ENCODE measurements around the gene BATF.
"Not testable (repeated sequence)": the region's sequence is repeated elsewhere in the genome, so short reads cannot be mapped to it uniquely, and the experiment has no call there.

Gene BATF, protein sequence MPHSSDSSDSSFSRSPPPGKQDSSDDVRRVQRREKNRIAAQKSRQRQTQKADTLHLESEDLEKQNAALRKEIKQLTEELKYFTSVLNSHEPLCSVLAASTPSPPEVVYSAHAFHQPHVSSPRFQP

DNA sequence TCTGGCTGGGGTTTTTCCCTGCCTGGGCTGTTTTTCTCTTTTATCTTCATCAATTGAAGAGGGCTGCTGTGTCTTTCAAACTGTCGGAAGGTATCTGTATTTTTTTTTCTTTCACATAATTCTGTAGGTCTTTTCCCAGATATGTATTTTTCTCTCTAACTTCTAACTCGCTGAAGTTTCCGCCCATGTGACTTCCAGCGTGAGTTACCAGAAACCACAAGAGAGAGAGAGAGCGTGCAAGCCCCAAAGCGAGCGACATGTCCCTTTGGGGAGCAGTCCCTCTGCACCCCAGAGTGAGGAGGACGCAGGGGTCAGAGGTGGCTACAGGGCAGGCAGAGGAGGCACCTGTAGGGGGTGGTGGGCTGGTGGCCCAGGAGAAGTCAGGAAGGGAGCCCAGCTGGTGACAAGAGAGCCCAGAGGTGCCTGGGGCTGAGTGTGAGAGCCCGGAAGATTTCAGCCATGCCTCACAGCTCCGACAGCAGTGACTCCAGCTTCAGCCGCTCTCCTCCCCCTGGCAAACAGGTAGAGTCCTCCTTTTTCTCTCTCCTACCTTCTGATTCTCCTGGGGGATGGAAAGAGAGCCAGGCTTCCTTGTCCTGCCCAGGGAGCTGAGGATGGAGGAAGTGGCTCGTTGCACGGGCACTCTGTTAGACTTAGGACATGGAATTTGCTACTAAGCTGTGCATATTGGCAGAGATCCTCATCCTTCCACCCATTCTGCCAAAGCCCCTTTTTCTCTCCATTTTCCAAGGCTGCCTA is at the start of gene BATF:
Gene BATF, plus strand, starts transcription at position 246 of the 759 bp plus-strand sequence. Its CDS starts 214 bp downstream, at position 460.
- peak; percentile 66 for DNase-seq

GRCh38 chr14:75474127-75474526 is 48.1 kb upstream of the BATF start:
- not testable (repeated sequence) for DNase-seq

GRCh38 chr14:75476274-75476995 is 45.8 kb upstream of the BATF start:
- DNase-seq, result no peak

- DNase-seq, result no peak
Measured at GRCh38 chr14:75477881-75478280, 44.4 kb upstream of the BATF start.

- DNase-seq, result no peak
Measured at GRCh38 chr14:75479770-75480600, 42.3 kb upstream of the BATF start.

DNA sequence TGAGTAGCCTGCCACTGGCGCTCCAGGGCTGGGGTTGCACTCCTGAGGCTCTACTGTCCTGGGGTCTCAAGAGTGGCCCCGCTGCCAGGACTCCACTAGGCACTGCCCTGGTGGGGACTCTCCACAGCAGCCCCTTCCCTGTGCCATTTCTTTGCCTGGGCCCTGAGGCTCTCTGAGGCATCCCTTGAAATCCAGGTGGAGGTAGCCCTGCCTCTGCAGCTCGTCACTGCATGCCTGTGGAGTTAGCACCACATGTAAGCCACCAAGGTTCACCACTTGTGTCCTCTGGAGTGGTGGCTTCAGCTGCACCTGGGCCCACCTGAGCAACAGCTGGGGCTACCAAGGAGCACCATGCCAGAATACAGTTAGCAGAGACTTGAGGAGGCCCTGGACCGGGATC is 39.9 kb upstream of the BATF start:
- no peak for DNase-seq

DNA sequence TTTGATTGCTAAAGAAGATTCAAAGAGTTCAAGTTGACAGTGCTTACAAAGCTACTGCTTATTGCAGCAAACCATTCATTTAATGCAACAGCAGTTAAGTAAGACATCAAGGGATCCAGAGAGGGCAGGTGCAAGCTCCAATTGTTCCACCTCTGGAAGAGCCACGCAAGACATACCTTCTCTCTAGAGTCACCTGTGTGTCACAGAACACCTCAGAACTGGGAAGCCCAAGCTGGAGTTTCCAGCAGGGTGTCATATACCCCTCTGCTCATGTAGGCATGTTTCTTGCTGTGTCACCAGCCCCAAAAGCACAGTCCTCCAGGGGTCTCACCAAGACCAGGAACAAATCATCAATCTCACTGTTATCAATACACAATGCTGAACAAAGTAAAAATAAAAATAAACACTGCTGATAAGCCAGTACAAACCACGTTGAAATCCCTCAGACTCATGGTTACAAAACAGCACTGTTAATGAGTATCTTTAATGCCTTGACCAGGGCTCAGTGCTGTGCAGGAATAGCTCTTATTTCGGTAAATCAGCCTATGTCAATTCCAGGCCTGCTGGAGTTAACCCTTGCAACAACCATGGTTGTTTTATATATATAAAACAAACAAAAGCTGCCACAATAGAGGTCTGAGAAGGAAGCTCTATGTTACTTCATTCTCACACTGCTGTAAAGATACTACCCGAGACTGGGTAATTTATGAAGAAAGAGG is 37.4 kb upstream of the BATF start:
- no peak for DNase-seq

GRCh38 chr14:75486318-75486717 is 36.0 kb upstream of the BATF start:
- no peak for DNase-seq

- no peak for DNase-seq
Measured at GRCh38 chr14:75487155-75487671, 35.1 kb upstream of the BATF start.

DNA sequence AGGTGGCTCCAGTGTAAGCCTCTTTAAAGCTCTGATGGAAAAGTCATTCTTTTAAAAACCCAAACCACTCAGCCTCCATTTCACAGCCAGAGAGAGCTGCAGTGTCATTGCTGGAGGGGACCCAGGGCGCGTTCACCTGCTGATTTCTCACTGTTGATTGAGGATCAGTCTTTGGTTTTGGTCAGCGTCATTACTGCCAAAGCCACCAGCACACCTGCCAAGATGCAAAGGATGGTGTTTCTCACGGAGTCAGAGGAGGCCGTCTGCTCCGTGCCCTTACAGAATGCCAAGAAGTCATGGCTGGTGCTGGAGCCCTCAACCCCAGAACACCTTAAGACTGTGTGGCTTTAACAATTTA is 32.8 kb upstream of the BATF start:
- DNase-seq, result no peak

- no peak for DNase-seq
Measured at GRCh38 chr14:75491376-75491978, 30.8 kb upstream of the BATF start.

GRCh38 chr14:75492832-75493591 is 29.3 kb upstream of the BATF start:
- no peak for DNase-seq

DNA sequence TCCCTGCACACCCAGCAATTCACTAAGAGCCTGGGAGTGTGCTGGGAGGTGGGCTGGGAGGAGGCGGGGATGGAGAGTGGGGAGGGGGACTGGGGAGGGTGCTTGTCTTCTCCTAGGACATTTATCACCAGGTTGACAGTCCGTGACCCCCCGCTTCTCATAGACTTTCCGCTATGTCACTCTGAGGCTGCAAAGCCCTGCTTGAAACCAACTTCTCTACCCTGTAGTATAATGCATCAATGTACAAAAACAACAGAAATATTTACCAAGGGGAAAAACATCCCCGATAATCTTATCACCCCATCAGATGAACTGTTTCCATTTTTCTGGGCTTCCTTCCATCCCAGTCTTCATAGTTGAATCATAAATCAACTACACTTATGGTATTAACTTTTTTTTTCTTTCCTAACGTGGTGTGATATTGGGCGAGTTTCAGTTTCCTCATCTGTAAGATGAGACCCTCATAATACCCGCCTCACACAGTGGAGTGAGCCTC is 28.6 kb upstream of the BATF start:
- no peak for DNase-seq

- DNase-seq, result no peak
Measured at GRCh38 chr14:75494896-75495295, 27.4 kb upstream of the BATF start.

- no peak for DNase-seq
Measured at GRCh38 chr14:75495399-75495798, 26.9 kb upstream of the BATF start.

- DNase-seq, result no peak
Measured at GRCh38 chr14:75495882-75496281, 26.4 kb upstream of the BATF start.

- DNase-seq, result no peak
Measured at GRCh38 chr14:75496755-75497154, 25.5 kb upstream of the BATF start.

DNA sequence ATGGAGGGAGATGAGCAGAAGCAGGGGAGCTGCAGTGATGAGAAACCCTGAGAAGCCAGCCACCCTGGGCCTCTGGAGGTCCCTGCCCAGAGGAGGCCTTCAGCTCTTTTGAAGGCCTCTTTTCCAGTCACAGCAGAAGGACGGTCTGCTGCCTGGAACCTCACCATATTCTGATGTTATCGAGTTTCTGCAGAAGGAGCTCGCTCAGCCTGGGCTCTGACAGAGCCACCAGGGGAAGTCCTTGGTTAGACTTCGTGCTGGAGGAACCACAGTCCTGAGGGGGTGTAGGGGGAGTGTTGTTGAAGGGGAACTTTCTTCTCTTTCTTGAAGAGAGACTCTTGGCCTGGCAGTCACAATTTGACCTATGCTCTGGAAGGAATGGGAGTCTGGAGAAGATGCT is 25.1 kb upstream of the BATF start:
- no peak for DNase-seq

DNA sequence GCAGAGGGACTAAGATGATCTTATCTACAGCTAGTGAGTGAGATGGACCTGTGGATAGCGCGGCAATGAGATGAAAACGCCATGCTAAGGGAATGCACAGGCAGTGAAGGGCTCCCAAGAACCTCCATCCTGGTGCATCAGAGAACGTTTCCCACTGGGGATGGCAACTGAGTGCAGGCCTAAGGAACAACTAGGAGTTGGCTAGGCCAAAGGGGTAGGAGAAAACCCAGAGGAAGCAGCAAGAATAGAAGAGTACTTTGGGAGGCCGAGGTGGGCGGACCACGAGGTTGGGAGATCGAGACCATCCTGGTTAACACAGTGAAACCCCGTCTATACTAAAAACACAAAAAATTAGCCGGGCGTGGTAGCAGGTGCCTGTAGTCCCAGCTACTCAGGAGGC is 24.6 kb upstream of the BATF start:
- DNase-seq, result no peak

- DNase-seq, result no peak
Measured at GRCh38 chr14:75499084-75499875, 23.0 kb upstream of the BATF start.

Data from activated CD4-positive, alpha-beta T cell treated with anti-CD3 and anti-CD28 coated beads, Interleukin-2, amount 50 U/mL, for 1 hour (primary cell).